HepG2 (cell line): ENCODE data around the gene NUTF2. TPM values are rescaled to one million over a fixed set of nuclear protein-coding genes. Genes with fewer than 3 reads are reported as not detected.

ENCODE experiments used
- FOXJ3 ChIP-seq: sonication (generic); formaldehyde crosslinking; IDR thresholded peaks from 2 replicates; pipeline ENCODE4 v1.4.0; 2020; ENCODE audit warnings: missing genetic modification reagents, mild to moderate bottlenecking, borderline replicate concordance
- PREB ChIP-seq: sonication (generic); formaldehyde crosslinking; IDR thresholded peaks from 2 replicates; pipeline ENCODE4 v1.4.0; 2020; ENCODE audit warnings: missing genetic modification reagents
- RFX1 ChIP-seq: fragments of 450-650 bp; IDR thresholded peaks from 2 replicates; pipeline ENCODE4 v1.6.1; 2017
- SP4 ChIP-seq: sonication (generic); formaldehyde crosslinking; IDR thresholded peaks from 2 replicates; pipeline ENCODE4 v1.8.1; 2023; ENCODE audit warnings: mild to moderate bottlenecking, missing genetic modification reagents
- YEATS4 ChIP-seq: sonication (generic); formaldehyde crosslinking; IDR thresholded peaks from 2 replicates; pipeline ENCODE4 v1.4.0; 2020; ENCODE audit warnings: missing genetic modification reagents, borderline replicate concordance
- ZBTB4 ChIP-seq: sonication (generic); formaldehyde crosslinking; IDR thresholded peaks from 2 replicates; pipeline ENCODE4 v1.4.0; 2020; ENCODE audit warnings: missing genetic modification reagents, mild to moderate bottlenecking, borderline replicate concordance
- ZIK1 ChIP-seq: sonication (generic); formaldehyde crosslinking; IDR thresholded peaks from 2 replicates; pipeline ENCODE4 v1.5.0; 2020; ENCODE audit warnings: mild to moderate bottlenecking, low read depth, missing genetic modification reagents, borderline replicate concordance
- ZMYM3 ChIP-seq: sonication (generic); formaldehyde crosslinking; IDR thresholded peaks from 2 replicates; pipeline ENCODE4 v1.5.1; 2020; ENCODE audit warnings: mild to moderate bottlenecking, missing genetic modification reagents
- ZMYM4 ChIP-seq: sonication (generic); formaldehyde crosslinking; IDR thresholded peaks from 2 replicates; pipeline ENCODE4 v1.8.1; 2023; ENCODE audit warnings: mild to moderate bottlenecking, missing genetic modification reagents
- ZNF235 ChIP-seq: sonication (generic); formaldehyde crosslinking; IDR thresholded peaks from 2 replicates; pipeline ENCODE4 v1.8.1; 2023; ENCODE audit warnings: mild to moderate bottlenecking, missing genetic modification reagents, borderline replicate concordance
- ZNF296 ChIP-seq: sonication (generic); formaldehyde crosslinking; conservative IDR thresholded peaks from 2 replicates; pipeline ENCODE4 v1.5.0; 2020; ENCODE audit warnings: mild to moderate bottlenecking, missing genetic modification reagents
- ZNF318 ChIP-seq: sonication (generic); formaldehyde crosslinking; IDR thresholded peaks from 2 replicates; pipeline ENCODE4 v1.4.0; 2020; ENCODE audit warnings: mild to moderate bottlenecking, missing genetic modification reagents
- ZNF598 ChIP-seq: sonication (generic); formaldehyde crosslinking; IDR thresholded peaks from 2 replicates; pipeline ENCODE4 v1.5.1; 2020; ENCODE audit warnings: mild to moderate bottlenecking, missing genetic modification reagents, borderline replicate concordance
- ZNF703 ChIP-seq: sonication (generic); formaldehyde crosslinking; IDR thresholded peaks from 2 replicates; pipeline ENCODE4 v1.5.1; 2020; ENCODE audit warnings: missing genetic modification reagents, mild to moderate bottlenecking, moderate library complexity, borderline replicate concordance
- ZNF788 ChIP-seq: sonication (generic); formaldehyde crosslinking; IDR thresholded peaks from 2 replicates; pipeline ENCODE4 v1.5.0; 2020; ENCODE audit warnings: mild to moderate bottlenecking, missing genetic modification reagents, borderline replicate concordance
- ZSCAN30 ChIP-seq: sonication (generic); formaldehyde crosslinking; IDR thresholded peaks from 2 replicates; pipeline ENCODE4 v1.5.0; 2020; ENCODE audit warnings: mild to moderate bottlenecking, missing genetic modification reagents
- polyA plus RNA-seq, 8 experiments: library from polyadenylated mRNA; depleted of rRNA in 3 of 8; stranded (reverse) in 7 of 8; unstranded in 1 of 8; fragments of >200 nt; fragmentation: Illumina TruSeq in 4 of 8; extraction: Trizol in 4 of 8; gene quantifications; 2 replicates each; pipeline versions ENCODE4 v1.2.1 to v1.2.3, GENCODE V29; 2011 to 2016; ENCODE audit warnings: low read depth in 4 of 8, missing spikeins in 1 of 8, mixed read lengths in 1 of 8; ENCODE audit not compliant: insufficient read depth in 1 of 8
- total RNA-seq, 5 experiments: library from RNA; depleted of rRNA; stranded (reverse); fragments of >200 nt; fragmentation: Illumina TruSeq; extraction: Trizol; gene quantifications; 2 replicates each; pipeline ENCODE4 v1.2.3, GENCODE V29; 2016; ENCODE audit warnings: low read depth in 1 of 5

Gene NUTF2
- total and polyA plus RNA-seq, 2 of the 13 experiments (the other 11 are each of a cell fraction or from before 2014, with no cell fraction given): 168 to 214 TPM

DNA sequence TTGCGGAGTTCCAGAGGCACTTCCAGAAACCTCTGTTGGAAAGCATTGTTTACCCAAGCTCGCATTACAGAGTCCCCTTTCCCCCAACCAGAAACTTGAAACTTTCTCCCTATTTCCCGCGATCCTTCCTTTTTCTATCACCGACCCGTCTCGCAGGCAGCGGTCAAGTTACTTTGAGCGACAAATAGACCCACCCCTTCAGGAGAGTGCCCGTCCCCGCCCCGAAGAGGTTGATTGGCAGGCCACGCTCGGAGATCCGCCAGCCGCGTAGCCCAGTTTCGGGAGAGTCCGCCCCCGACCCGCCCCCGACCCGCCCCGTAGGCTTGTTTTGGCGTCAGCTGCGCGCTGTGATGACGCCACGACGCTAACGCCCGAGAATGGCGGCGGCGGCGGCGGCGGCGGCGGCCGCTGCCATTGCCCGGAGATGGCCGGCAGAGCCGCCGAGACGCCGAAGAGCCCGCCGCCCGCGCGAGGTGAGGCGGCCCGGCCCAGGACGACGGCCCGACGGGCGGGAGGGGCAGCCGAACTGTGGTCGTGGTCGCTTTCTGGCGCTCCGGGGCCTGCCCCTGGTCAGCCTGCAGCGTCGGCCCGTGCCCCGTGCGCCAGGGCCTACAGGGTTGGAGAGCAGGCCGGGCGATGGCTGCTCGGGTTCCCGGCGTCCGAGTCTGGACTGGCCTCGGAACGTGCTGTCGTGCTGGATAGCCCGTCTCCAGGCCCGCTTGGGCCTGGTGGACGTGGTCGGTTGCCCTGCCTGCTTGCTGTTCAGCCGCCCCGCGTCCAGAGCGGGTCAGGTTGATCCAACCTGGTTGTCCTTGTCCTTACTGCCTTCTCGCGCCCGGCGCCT, 46.4 kb downstream of the NUTF2 start, which contains the start of gene PSKH1 (continued):
- TF ChIP-seq ZNF318 (CRISPR knock-in tag) (peak; percentile 54; the same call in 1 of the 2 replicates), FOXJ3 (CRISPR knock-in tag) (0 out of 2 replicates have a peak, but pooled peaks have one; percentile 39), PREB (no peak), ZIK1 (CRISPR knock-in tag) (peak; percentile 23; the same call in 1 of the 2 replicates), ZNF598 (0 out of 2 replicates have a peak, but pooled peaks have one; percentile 58), ZSCAN30 (CRISPR knock-in tag) (no peak), ZNF296 (CRISPR knock-in tag) (no peak), ZMYM4 (peak; percentile 49; the same call in 1 of the 2 replicates), SP4 (CRISPR knock-in tag) (peak; percentile 98), ZNF703 (CRISPR knock-in tag) (peak; percentile 83; the same call in 1 of the 2 replicates), ZBTB4 (CRISPR knock-in tag) (no peak), ZNF235 (CRISPR knock-in tag) (peak; percentile 93; the same call in 1 of the 2 replicates), RFX1 (no peak), ZNF788 (CRISPR knock-in tag) (peak; percentile 51), YEATS4 (peak; percentile 94), ZMYM3 (CRISPR knock-in tag) (no peak)
